GM19395 (cell line): ENCODE results near the gene PTPN2.
"Not testable (repeated sequence)": the region's sequence is repeated elsewhere in the genome, so short reads cannot be mapped to it uniquely, and the experiment has no call there.

Source experiments
- ATAC-seq: cut with Tn5 transposase; IDR thresholded peaks from one replicate; pipeline ENCODE4 v1.9.1; 2021; ENCODE audit warnings: mild to moderate bottlenecking, moderate library complexity; ENCODE audit not compliant: unreplicated experiment

The PTPN2 gene

GRCh38 chr18:12883684-12884405 is at the start of gene PTPN2:
TSS of gene PTPN2 (minus strand) at chr18:12884237. CDS start at chr18:12884141, 96 bp downstream.
- ATAC-seq, result peak; percentile 72

GRCh38 chr18:12933327-12933726 is 49.3 kb upstream of the PTPN2 start:
- ATAC-seq, result no peak

GRCh38 chr18:12930908-12931307 is 46.9 kb upstream of the PTPN2 start:
- no peak for ATAC-seq

GRCh38 chr18:12930376-12930775 is 46.3 kb upstream of the PTPN2 start:
- no peak for ATAC-seq

- no peak for ATAC-seq
Observed at GRCh38 chr18:12929477-12930083, 45.5 kb upstream of the PTPN2 start.

GRCh38 chr18:12928641-12929040 is 44.6 kb upstream of the PTPN2 start:
- ATAC-seq, result no peak

GRCh38 chr18:12928206-12928605 is 44.2 kb upstream of the PTPN2 start:
- ATAC-seq, result no peak

GRCh38 chr18:12924616-12925015 is 40.6 kb upstream of the PTPN2 start:
- ATAC-seq, result no peak

- ATAC-seq, result no peak
Observed at GRCh38 chr18:12922266-12922665, 38.2 kb upstream of the PTPN2 start.

GRCh38 chr18:12921178-12921577 is 37.1 kb upstream of the PTPN2 start:
- peak; percentile 88 for ATAC-seq

- no peak for ATAC-seq
Observed at GRCh38 chr18:12911929-12912703, 28.1 kb upstream of the PTPN2 start.

- ATAC-seq, result no peak
Observed at GRCh38 chr18:12911025-12911928, 27.2 kb upstream of the PTPN2 start.

- no peak for ATAC-seq
Observed at GRCh38 chr18:12908706-12909105, 24.7 kb upstream of the PTPN2 start.

- ATAC-seq, result no peak
Observed at GRCh38 chr18:12907258-12907925, 23.4 kb upstream of the PTPN2 start.

- ATAC-seq, result no peak
Observed at GRCh38 chr18:12906773-12907172, 22.7 kb upstream of the PTPN2 start.

- ATAC-seq, result no peak
Observed at GRCh38 chr18:12906119-12906518, 22.1 kb upstream of the PTPN2 start.

- no peak for ATAC-seq
Observed at GRCh38 chr18:12904012-12904516, 20.0 kb upstream of the PTPN2 start.

- not testable (repeated sequence) for ATAC-seq
Observed at GRCh38 chr18:12901208-12901607, 17.2 kb upstream of the PTPN2 start.

- ATAC-seq, result not testable (repeated sequence)
Observed at GRCh38 chr18:12896784-12897333, 12.8 kb upstream of the PTPN2 start.

- no peak for ATAC-seq
Observed at GRCh38 chr18:12895626-12896025, 11.6 kb upstream of the PTPN2 start.
